Ishikawa (cell line): Measurements from ENCODE around the gene PPP3CB.
A peak's percentile ranks its signal among the peaks of the same experiment; 100 is the strongest.

Experiments used
- CEBPB ChIP-seq: IDR thresholded peaks from 2 replicates; pipeline ENCODE4 v1.6.1; 2012
- CREB1 ChIP-seq: IDR thresholded peaks from 2 replicates; pipeline ENCODE4 v1.6.1; 2012; ENCODE audit warnings: low read depth
- EGR1 ChIP-seq: IDR thresholded peaks from 2 replicates; pipeline ENCODE4 v1.6.1; 2012
- EP300 ChIP-seq: IDR thresholded peaks from 2 replicates; pipeline ENCODE4 v1.6.1; 2012; ENCODE audit warnings: borderline replicate concordance
- FOXM1 ChIP-seq: IDR thresholded peaks from 2 replicates; pipeline ENCODE4 v1.6.1; 2012; ENCODE audit warnings: low read depth, borderline replicate concordance
- MAX ChIP-seq: IDR thresholded peaks from 2 replicates; pipeline ENCODE4 v1.6.1; 2012
- NFIC ChIP-seq: IDR thresholded peaks from 2 replicates; pipeline ENCODE4 v1.6.1; 2012
- RAD21 ChIP-seq: IDR thresholded peaks from 2 replicates; pipeline ENCODE4 v1.6.1; 2012; ENCODE audit warnings: low read depth
- REST ChIP-seq: IDR thresholded peaks from 2 replicates; pipeline ENCODE4 v1.6.1; 2012; ENCODE audit warnings: low read depth, mild to moderate bottlenecking
- TAF1 ChIP-seq: IDR thresholded peaks from 2 replicates; pipeline ENCODE4 v1.6.1; 2012; ENCODE audit warnings: low read depth, mild to moderate bottlenecking
- TCF12 ChIP-seq: IDR thresholded peaks from 2 replicates; pipeline ENCODE4 v1.6.1; 2012; ENCODE audit warnings: low read depth
- TEAD4 ChIP-seq: IDR thresholded peaks from 2 replicates; pipeline ENCODE4 v1.6.1; 2012
- USF1 ChIP-seq: IDR thresholded peaks from 2 replicates; pipeline ENCODE4 v1.6.1; 2012
- YY1 ChIP-seq: IDR thresholded peaks from 2 replicates; pipeline ENCODE4 v1.6.1; 2012; ENCODE audit warnings: low read depth
- ZBTB7A ChIP-seq: IDR thresholded peaks from 2 replicates; pipeline ENCODE4 v1.6.1; 2012; ENCODE audit warnings: low read depth

The PPP3CB gene

GRCh38 chr10:73537288-73537687 is 41.5 kb upstream of the PPP3CB start:
- TF ChIP-seq RAD21 (no peak), REST (no peak), ZBTB7A (no peak)

GRCh38 chr10:73534857-73535256 is 39.0 kb upstream of the PPP3CB start:
- TF ChIP-seq TCF12 (no peak), EGR1 (no peak), CREB1 (no peak), TAF1 (no peak), NFIC (no peak), TEAD4 (no peak), USF1 (no peak), FOXM1 (no peak), RAD21 (no peak), MAX (no peak), REST (no peak), CEBPB (no peak), YY1 (no peak), ZBTB7A (no peak), EP300 (no peak)

GRCh38 chr10:73529089-73529832 is 33.4 kb upstream of the PPP3CB start:
- no peak for TF ChIP-seq TAF1
- no peak for TF ChIP-seq CREB1
- no peak for TF ChIP-seq TCF12
- TF ChIP-seq NFIC, result no peak
- no peak for TF ChIP-seq USF1
- no peak for TF ChIP-seq REST
- peak; percentile 24; the same call in 1 of the 2 replicates for TF ChIP-seq FOXM1
- TF ChIP-seq CEBPB, result no peak
- peak; percentile 99 for TF ChIP-seq RAD21
- no peak for TF ChIP-seq EGR1

- no peak for TF ChIP-seq USF1
- TF ChIP-seq ZBTB7A, result no peak
- TF ChIP-seq EGR1, result no peak
- no peak for TF ChIP-seq REST
- no peak for TF ChIP-seq TAF1
- no peak for TF ChIP-seq FOXM1
- no peak for TF ChIP-seq RAD21
- TF ChIP-seq TEAD4, result no peak
These were observed 26.4 kb upstream of the PPP3CB start for GRCh38 chr10:73522263-73522662.
